Measurements from ENCODE around the gene SLC9A9.

DNA sequence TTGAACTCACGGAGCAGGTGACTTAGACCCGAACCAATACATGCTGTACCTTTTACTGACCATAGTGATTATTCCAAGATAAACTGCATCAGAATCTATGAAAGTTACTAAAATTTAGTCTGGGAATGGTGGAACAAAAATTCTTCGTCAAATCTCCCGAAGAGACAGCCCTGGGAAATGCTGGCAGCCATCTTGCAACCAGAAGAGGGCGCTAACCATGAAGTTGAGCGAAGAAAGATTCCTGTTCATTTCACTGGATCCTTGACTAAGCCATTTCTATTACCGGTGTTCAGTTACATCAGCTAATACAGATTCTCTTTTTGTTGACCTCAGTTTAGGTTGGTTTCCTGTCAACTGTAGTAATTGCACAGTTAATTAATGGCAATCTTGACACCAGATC is 199.6 kb downstream of the SLC9A9 start:
- TF ChIP-seq, protein P1, sequence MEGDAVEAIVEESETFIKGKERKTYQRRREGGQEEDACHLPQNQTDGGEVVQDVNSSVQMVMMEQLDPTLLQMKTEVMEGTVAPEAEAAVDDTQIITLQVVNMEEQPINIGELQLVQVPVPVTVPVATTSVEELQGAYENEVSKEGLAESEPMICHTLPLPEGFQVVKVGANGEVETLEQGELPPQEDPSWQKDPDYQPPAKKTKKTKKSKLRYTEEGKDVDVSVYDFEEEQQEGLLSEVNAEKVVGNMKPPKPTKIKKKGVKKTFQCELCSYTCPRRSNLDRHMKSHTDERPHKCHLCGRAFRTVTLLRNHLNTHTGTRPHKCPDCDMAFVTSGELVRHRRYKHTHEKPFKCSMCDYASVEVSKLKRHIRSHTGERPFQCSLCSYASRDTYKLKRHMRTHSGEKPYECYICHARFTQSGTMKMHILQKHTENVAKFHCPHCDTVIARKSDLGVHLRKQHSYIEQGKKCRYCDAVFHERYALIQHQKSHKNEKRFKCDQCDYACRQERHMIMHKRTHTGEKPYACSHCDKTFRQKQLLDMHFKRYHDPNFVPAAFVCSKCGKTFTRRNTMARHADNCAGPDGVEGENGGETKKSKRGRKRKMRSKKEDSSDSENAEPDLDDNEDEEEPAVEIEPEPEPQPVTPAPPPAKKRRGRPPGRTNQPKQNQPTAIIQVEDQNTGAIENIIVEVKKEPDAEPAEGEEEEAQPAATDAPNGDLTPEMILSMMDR (IDR thresholded peaks at IDR 0.05; ENCODE audit: insufficient read depth, low read length), result no peak
- no peak for TF ChIP-seq POLR2AphosphoS5 (IDR thresholded peaks at IDR 0.05; ENCODE audit: low read depth)

All from HL-60 (cell line).